GM19043 (cell line): Measurements from ENCODE around the gene FGFR2.
A peak's percentile ranks its signal among the peaks of the same experiment; 100 is the strongest.

Experiments used
- ATAC-seq: cut with Tn5 transposase; IDR thresholded peaks from one replicate; pipeline ENCODE4 v1.9.1; 2021; ENCODE audit warnings: low read depth; ENCODE audit not compliant: unreplicated experiment

The FGFR2 gene

GRCh38 chr10:121460733-121461132 lies 137.5 kb downstream of the FGFR2 start:
- ATAC-seq = no peak

- ATAC-seq = no peak
These were observed 138.4 kb downstream of the FGFR2 start for GRCh38 chr10:121459622-121460453.

GRCh38 chr10:121459279-121459621 lies 139.0 kb downstream of the FGFR2 start:
- ATAC-seq = no peak

- no peak for ATAC-seq
These were observed 140.5 kb downstream of the FGFR2 start for GRCh38 chr10:121457729-121458128.

GRCh38 chr10:121455377-121455776 lies 142.9 kb downstream of the FGFR2 start:
- ATAC-seq = no peak

- no peak for ATAC-seq
These were observed 143.5 kb downstream of the FGFR2 start for GRCh38 chr10:121454781-121455180.

GRCh38 chr10:121453160-121453559 lies 145.1 kb downstream of the FGFR2 start:
- no peak for ATAC-seq

GRCh38 chr10:121452581-121452980 lies 145.7 kb downstream of the FGFR2 start:
- no peak for ATAC-seq

GRCh38 chr10:121450247-121450646 lies 148.0 kb downstream of the FGFR2 start:
- no peak for ATAC-seq

GRCh38 chr10:121449482-121449924 lies 148.7 kb downstream of the FGFR2 start:
- ATAC-seq = peak; percentile 23

GRCh38 chr10:121448766-121449421 lies 149.3 kb downstream of the FGFR2 start:
- peak; percentile 96 for ATAC-seq

GRCh38 chr10:121444520-121445165 lies 153.6 kb downstream of the FGFR2 start:
- ATAC-seq = no peak

GRCh38 chr10:121442086-121442935 lies 155.9 kb downstream of the FGFR2 start:
- no peak for ATAC-seq

- no peak for ATAC-seq
These were observed 157.8 kb downstream of the FGFR2 start for GRCh38 chr10:121440461-121440860.

GRCh38 chr10:121438333-121438732 lies 159.9 kb downstream of the FGFR2 start:
- ATAC-seq = no peak

- no peak for ATAC-seq
These were observed 160.6 kb downstream of the FGFR2 start for GRCh38 chr10:121437596-121437995.

GRCh38 chr10:121436630-121437341 lies 161.5 kb downstream of the FGFR2 start:
- no peak for ATAC-seq

GRCh38 chr10:121436281-121436629 lies 162.0 kb downstream of the FGFR2 start:
- ATAC-seq = no peak

- no peak for ATAC-seq
These were observed 163.0 kb downstream of the FGFR2 start for GRCh38 chr10:121435099-121435875.
